RWPE2 (cell line): ENCODE data around the gene SFMBT2.

Experiments used
- ATAC-seq: fragments of 200-7000 bp; cut with Tn5 transposase; 3 replicates; pipeline ENCODE4 v1.9.1; 2021; ENCODE audit warnings: low read depth
- DNase-seq: peaks from one replicate; pipeline ENCODE4 v3.0.0-alpha.2; 2020; ENCODE audit warnings: low spot score
- H3K27ac ChIP-seq: fragments of 450-650 bp; 2 replicates; pipeline ENCODE4 v1.5.1; 2017; ENCODE audit warnings: mild to moderate bottlenecking; ENCODE audit not compliant: poor library complexity, severe bottlenecking
- H3K27me3 ChIP-seq: fragments of 250-450 bp; sonication (Bioruptor Pico); 2 replicates; pipeline ENCODE4 v1.5.1; 2021; ENCODE audit warnings: mild to moderate bottlenecking, moderate library complexity; ENCODE audit not compliant: insufficient read depth, poor library complexity, severe bottlenecking
- H3K36me3 ChIP-seq: fragments of 250-450 bp; sonication (Bioruptor Pico); 2 replicates; pipeline ENCODE4 v1.5.1; 2020; ENCODE audit warnings: low read depth, mild to moderate bottlenecking, moderate library complexity
- H3K4me1 ChIP-seq: fragments of 250-450 bp; sonication (Bioruptor Pico); 2 replicates; pipeline ENCODE4 v1.5.1; 2021; ENCODE audit warnings: mild to moderate bottlenecking, moderate library complexity; ENCODE audit not compliant: insufficient read depth, poor library complexity, severe bottlenecking
- H3K4me3 ChIP-seq: fragments of 250-450 bp; sonication (Bioruptor Pico); 2 replicates; pipeline ENCODE4 v1.5.1; 2021; ENCODE audit warnings: mild to moderate bottlenecking, moderate library complexity; ENCODE audit not compliant: severe bottlenecking
- H3K9me3 ChIP-seq: fragments of 250-450 bp; sonication (Bioruptor Pico); 2 replicates; pipeline ENCODE4 v1.5.1; 2021; ENCODE audit warnings: mild to moderate bottlenecking, moderate library complexity; ENCODE audit not compliant: severe bottlenecking
- TF ChIP-seq, protein P1 (sequence below): fragments of 450-650 bp; IDR thresholded peaks from one replicate; pipeline ENCODE4 v1.5.1; 2017; ENCODE audit warnings: mild to moderate bottlenecking, moderate library complexity; ENCODE audit not compliant: poor library complexity, severe bottlenecking

The SFMBT2 gene

GRCh38 chr10:7274293-7274692 lies 136.5 kb downstream of the SFMBT2 start:
- no peaks in the 10 kb centered on the region for H3K9me3 ChIP-seq
- no peaks in the 10 kb centered on the region for H3K4me1 ChIP-seq
- TF ChIP-seq, protein P1, sequence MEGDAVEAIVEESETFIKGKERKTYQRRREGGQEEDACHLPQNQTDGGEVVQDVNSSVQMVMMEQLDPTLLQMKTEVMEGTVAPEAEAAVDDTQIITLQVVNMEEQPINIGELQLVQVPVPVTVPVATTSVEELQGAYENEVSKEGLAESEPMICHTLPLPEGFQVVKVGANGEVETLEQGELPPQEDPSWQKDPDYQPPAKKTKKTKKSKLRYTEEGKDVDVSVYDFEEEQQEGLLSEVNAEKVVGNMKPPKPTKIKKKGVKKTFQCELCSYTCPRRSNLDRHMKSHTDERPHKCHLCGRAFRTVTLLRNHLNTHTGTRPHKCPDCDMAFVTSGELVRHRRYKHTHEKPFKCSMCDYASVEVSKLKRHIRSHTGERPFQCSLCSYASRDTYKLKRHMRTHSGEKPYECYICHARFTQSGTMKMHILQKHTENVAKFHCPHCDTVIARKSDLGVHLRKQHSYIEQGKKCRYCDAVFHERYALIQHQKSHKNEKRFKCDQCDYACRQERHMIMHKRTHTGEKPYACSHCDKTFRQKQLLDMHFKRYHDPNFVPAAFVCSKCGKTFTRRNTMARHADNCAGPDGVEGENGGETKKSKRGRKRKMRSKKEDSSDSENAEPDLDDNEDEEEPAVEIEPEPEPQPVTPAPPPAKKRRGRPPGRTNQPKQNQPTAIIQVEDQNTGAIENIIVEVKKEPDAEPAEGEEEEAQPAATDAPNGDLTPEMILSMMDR: no peak
- no peak overlapping the region for H3K27ac ChIP-seq
- DNase-seq (no peak), ATAC-seq (no peak)
- H3K4me3 ChIP-seq: no peak overlapping the region
- no peaks in the 10 kb centered on the region for H3K27me3 ChIP-seq
- no peaks in the 10 kb centered on the region for H3K36me3 ChIP-seq

- Histone ChIP-seq H3K36me3 (no peaks in the 10 kb centered on the region), H3K9me3 (no peaks in the 10 kb centered on the region), H3K4me1 (no peaks in the 10 kb centered on the region), H3K27ac (no peak overlapping the region), H3K27me3 (no peaks in the 10 kb centered on the region), H3K4me3 (no peak overlapping the region)
- DNase-seq (no peak), ATAC-seq (no peak)
- TF ChIP-seq, protein P1: no peak
These were observed 138.8 kb downstream of the SFMBT2 start for GRCh38 chr10:7272008-7272407.

DNA sequence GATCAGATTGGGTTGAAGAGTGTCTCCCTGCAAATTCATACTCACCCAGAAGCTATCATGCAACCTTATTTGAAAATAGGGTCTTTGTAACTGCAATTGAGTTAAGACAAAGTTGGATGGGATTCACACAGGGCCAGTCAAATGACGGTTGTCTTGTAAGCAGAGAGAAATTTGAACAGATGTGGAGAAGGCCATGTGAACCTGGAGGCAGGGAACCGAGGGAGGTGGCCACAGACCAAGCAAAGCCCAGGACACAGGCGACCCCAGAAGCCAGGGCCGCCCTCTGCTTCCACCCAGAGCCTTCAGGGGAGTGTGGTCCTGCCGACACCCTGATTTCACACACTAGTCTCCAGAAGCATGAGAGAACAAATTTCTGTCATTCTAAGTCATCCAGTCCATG lies 140.8 kb downstream of the SFMBT2 start:
- Histone ChIP-seq H3K36me3 (no peaks in the 10 kb centered on the region), H3K9me3 (no peaks in the 10 kb centered on the region), H3K4me3 (no peak overlapping the region), H3K27ac (no peak overlapping the region), H3K4me1 (peaks cover 7% of the 10 kb centered on the region), H3K27me3 (no peaks in the 10 kb centered on the region)
- TF ChIP-seq, protein P1: no peak
- DNase-seq (no peak), ATAC-seq (no peak)

DNA sequence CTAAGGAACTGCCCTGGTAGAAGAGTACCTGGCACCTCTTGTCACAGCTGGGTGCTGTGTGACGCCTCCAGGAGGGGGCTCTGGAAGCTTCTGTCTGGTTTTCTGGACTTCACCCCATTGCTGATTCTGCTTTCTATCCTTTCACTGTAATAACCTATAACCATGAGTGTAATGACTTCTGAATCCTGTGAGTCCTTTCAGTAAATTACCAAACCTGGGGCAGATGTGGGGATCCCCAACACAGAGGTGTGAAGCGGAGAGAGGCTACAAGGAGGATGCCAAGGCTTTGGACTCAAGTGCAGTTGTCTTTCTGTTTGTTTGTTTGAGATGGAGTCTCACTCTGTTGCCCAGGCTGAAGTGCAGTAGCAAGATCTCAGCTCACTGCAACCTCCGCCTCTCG lies 143.7 kb downstream of the SFMBT2 start:
- TF ChIP-seq, protein P1: no peak
- Histone ChIP-seq H3K9me3 (no peaks in the 10 kb centered on the region), H3K27ac (no peak overlapping the region), H3K27me3 (no peaks in the 10 kb centered on the region), H3K36me3 (no peaks in the 10 kb centered on the region), H3K4me1 (peaks cover 15% of the 10 kb centered on the region), H3K4me3 (no peak overlapping the region)
- no peak for DNase-seq
- no peak for ATAC-seq

DNA sequence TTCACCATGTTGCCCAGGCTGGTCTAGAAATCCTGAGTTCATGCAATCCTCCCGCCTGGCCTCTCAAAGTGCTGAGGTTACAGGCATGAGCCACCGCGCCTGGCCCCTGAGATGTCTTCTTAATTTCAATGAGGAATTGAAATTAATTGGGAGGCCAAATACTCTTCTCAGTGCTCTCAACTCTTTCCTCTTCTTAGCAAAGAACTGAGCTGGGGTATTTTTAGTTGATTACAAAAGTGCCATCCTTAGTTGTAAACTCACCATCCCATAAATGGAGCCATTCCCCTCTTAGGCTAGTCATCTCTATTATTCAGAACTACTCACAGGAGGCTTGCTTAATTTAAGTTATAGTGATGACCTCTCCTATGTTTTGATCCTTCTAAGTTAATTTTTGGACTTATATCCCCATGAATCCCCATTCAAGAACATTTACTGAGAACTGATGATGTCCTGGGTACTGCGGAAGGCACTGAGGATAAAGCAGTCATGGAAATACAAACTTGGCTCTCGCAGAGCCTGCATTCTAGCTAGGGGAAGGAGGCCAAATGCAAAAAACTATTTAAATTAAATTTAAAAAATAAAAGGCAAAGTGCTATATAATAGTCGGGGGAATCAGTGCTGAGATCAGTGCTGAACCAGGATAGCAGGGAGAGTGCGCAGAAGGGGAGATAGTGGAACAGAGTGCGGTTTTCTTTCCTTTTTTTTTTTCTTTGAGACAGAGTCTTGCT lies 145.3 kb downstream of the SFMBT2 start:
- DNase-seq (no peak), ATAC-seq (no peak)
- TF ChIP-seq, protein P1: no peak
- Histone ChIP-seq H3K27me3 (no peaks in the 10 kb centered on the region), H3K4me3 (no peak overlapping the region), H3K27ac (peak overlapping the region; percentile 78), H3K4me1 (peaks cover 30% of the 10 kb centered on the region), H3K9me3 (no peaks in the 10 kb centered on the region), H3K36me3 (no peaks in the 10 kb centered on the region)
